ENCODE data around the gene IQCB1.
"Not testable (repeated sequence)": the region's sequence is repeated elsewhere in the genome, so short reads cannot be mapped to it uniquely, and the experiment has no call there.

DNA sequence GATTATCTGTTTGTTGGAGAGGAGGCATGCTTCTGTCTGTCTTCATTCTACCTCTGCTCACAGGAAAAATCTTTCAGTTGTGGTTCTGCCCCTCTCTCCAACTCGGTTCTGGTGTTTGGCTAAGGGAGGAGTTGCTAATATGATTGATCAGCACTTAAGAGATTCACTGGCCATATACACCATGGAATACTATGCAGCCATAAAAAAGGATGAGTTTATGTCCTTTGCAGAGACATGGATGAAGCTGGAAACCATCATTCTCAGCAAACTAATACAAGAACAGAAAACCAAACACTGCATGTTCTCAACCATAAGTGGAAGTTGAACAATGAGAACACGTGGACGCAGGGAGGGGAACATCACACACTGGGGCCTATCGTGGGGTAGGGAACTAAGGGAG is 59.8 kb downstream of the IQCB1 start:
- not testable (repeated sequence) for TF ChIP-seq POLR2A, CTCF, EP300 (IDR thresholded peaks at IDR 0.05)

Measured in sigmoid colon (tissue), 4 donors.